Mammary epithelial cell (primary cell): ENCODE data around the gene XKR7.

Source experiments
- CTCF ChIP-seq, 2 donors: IDR thresholded peaks in 1 of 2; conservative IDR thresholded peaks in 1 of 2; 2 replicates each; pipeline ENCODE4 v1.5.1; 2011 to 2012; ENCODE audit warnings: inconsistent platforms in 2 of 2, low read length in 2 of 2, mild to moderate bottlenecking in 2 of 2, control low read depth in 1 of 2, low read depth in 1 of 2; ENCODE audit not compliant: insufficient read depth in 1 of 2; ENCODE audit errors: extremely low read depth in 1 of 2
- EZH2 ChIP-seq: IDR thresholded peaks from 2 replicates; pipeline ENCODE4 v1.6.1; 2012; ENCODE audit warnings: low read length, inconsistent platforms, borderline replicate concordance

- no peak for TF ChIP-seq CTCF (conservative IDR thresholded peaks at IDR 0.05 in 1 of 2, IDR thresholded peaks at IDR 0.05 in 1 of 2; ENCODE audit: extremely low read depth in 1 of 2, insufficient read depth in 1 of 2, low read depth in 1 of 2, low read length in 2 of 2)
- peak; percentile 40 for TF ChIP-seq EZH2
Observed at GRCh38 chr20:32018269-32019155, 50.6 kb downstream of the XKR7 start.
